Measurements from ENCODE around the gene ADAMTS12. TPM values are rescaled to one million over a fixed set of nuclear protein-coding genes. Genes with fewer than 3 reads are reported as not detected.

ADAMTS12 gene
- total RNA-seq, 1 donor from 2014 or later = 0.54 TPM

DNA sequence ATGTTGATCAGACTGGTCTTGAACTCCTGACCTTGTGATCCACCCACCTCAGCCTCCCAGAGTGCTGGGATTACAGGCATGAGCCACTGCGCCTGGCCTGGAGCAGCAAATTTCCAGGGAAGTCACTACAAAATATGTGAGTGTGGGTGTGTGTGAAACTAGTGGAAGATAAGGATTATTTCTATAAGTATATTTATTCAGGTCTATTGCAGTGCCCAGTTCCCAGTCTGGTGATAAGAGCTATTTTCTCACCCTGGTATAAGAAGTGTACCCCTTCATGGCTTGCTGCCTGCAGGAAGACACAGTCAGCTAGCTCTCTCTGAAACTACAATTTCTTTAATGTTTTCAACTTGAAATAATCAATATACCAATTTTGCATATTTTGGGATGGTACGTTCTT is 414.0 kb downstream of the ADAMTS12 start:
- Mint-ChIP-seq H3K4me1 (ENCODE audit: low read depth, unreplicated experiment) (peaks cover under 1% of the 10 kb centered on the region), H3K27me3 (ENCODE audit: unreplicated experiment) (peaks cover 2% of the 10 kb centered on the region), H3K27ac (ENCODE audit: unreplicated experiment) (no peak overlapping the region), H3K9me3 (ENCODE audit: unreplicated experiment) (no peaks in the 10 kb centered on the region), H3K4me3 (ENCODE audit: unreplicated experiment) (no peak overlapping the region), H3K36me3 (ENCODE audit: unreplicated experiment) (no peaks in the 10 kb centered on the region)
- no peak for TF ChIP-seq CTCF (IDR thresholded peaks at IDR 0.05; ENCODE audit: partially characterized antibody, unreplicated experiment)
- DNase-seq = no peak

DNA sequence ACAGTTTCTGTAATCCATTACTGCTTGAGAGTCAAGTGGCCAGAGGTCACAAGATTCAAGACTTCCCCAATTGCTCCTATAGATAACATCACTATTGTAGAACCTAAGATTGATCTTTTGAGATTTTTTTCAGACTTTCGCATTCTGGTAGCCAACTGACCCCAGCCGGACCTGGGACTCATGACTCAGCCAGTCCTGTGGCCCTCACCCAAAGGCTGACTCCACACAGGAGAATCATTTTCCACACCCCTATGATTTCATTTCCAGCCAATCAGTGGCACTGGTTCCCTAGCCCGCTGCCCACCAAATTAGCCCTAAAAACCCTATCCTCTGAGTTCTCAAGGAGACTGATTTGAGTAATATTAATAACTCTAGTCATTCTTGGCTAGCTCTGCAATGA is 414.8 kb downstream of the ADAMTS12 start:
- Mint-ChIP-seq H3K27ac (ENCODE audit: unreplicated experiment) (no peak overlapping the region), H3K27me3 (ENCODE audit: unreplicated experiment) (peaks cover 2% of the 10 kb centered on the region), H3K9me3 (ENCODE audit: unreplicated experiment) (no peaks in the 10 kb centered on the region), H3K4me3 (ENCODE audit: unreplicated experiment) (no peak overlapping the region), H3K36me3 (ENCODE audit: unreplicated experiment) (no peaks in the 10 kb centered on the region), H3K4me1 (ENCODE audit: low read depth, unreplicated experiment) (no peaks in the 10 kb centered on the region)
- TF ChIP-seq CTCF (IDR thresholded peaks at IDR 0.05; ENCODE audit: partially characterized antibody, unreplicated experiment) = no peak
- no peak for DNase-seq

- H3K27ac Mint-ChIP-seq (ENCODE audit: unreplicated experiment) = no peak overlapping the region
- no peak for DNase-seq
- H3K9me3 Mint-ChIP-seq (ENCODE audit: unreplicated experiment) = no peaks in the 10 kb centered on the region
- no peak for TF ChIP-seq CTCF (IDR thresholded peaks at IDR 0.05; ENCODE audit: partially characterized antibody, unreplicated experiment)
- no peak overlapping the region for H3K4me3 Mint-ChIP-seq (ENCODE audit: unreplicated experiment)
- peaks cover 2% of the 10 kb centered on the region for H3K27me3 Mint-ChIP-seq (ENCODE audit: unreplicated experiment)
- H3K4me1 Mint-ChIP-seq (ENCODE audit: low read depth, unreplicated experiment) = no peaks in the 10 kb centered on the region
- no peaks in the 10 kb centered on the region for H3K36me3 Mint-ChIP-seq (ENCODE audit: unreplicated experiment)
Observed at GRCh38 chr5:33475706-33476105, 416.1 kb downstream of the ADAMTS12 start.

- no peak overlapping the region for H3K4me3 Mint-ChIP-seq (ENCODE audit: unreplicated experiment)
- no peak overlapping the region for H3K27ac Mint-ChIP-seq (ENCODE audit: unreplicated experiment)
- H3K9me3 Mint-ChIP-seq (ENCODE audit: unreplicated experiment) = no peaks in the 10 kb centered on the region
- DNase-seq = no peak
- peaks cover 3% of the 10 kb centered on the region for H3K36me3 Mint-ChIP-seq (ENCODE audit: unreplicated experiment)
- no peaks in the 10 kb centered on the region for H3K4me1 Mint-ChIP-seq (ENCODE audit: low read depth, unreplicated experiment)
- TF ChIP-seq CTCF (IDR thresholded peaks at IDR 0.05; ENCODE audit: partially characterized antibody, unreplicated experiment) = no peak
- H3K27me3 Mint-ChIP-seq (ENCODE audit: unreplicated experiment) = peaks cover 2% of the 10 kb centered on the region
Observed at GRCh38 chr5:33474931-33475499, 416.8 kb downstream of the ADAMTS12 start.

DNA sequence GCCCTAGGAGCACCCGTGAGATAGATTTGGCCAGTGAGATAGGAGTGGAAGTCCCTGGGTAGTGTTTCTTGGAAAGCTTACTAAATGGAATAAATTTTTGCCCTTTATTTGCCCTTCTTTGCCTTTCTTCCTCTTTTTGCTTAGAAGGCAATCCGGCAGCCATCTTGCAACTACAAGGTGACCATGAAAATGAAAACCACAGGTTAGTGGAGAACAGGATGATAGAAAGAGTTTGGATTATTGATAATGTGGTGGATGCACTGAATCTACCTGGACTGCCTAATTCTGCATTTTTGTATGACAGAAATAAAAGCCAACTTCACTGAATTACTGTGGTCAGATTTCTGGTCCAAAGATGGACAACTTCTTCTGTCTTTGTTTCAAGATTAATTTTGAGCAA is 417.8 kb downstream of the ADAMTS12 start:
- H3K4me3 Mint-ChIP-seq (ENCODE audit: unreplicated experiment) = no peak overlapping the region
- peaks cover 3% of the 10 kb centered on the region for H3K36me3 Mint-ChIP-seq (ENCODE audit: unreplicated experiment)
- H3K27ac Mint-ChIP-seq (ENCODE audit: unreplicated experiment) = no peak overlapping the region
- H3K9me3 Mint-ChIP-seq (ENCODE audit: unreplicated experiment) = no peaks in the 10 kb centered on the region
- no peaks in the 10 kb centered on the region for H3K4me1 Mint-ChIP-seq (ENCODE audit: low read depth, unreplicated experiment)
- H3K27me3 Mint-ChIP-seq (ENCODE audit: unreplicated experiment) = peaks cover 2% of the 10 kb centered on the region
- DNase-seq = no peak
- no peak for TF ChIP-seq CTCF (IDR thresholded peaks at IDR 0.05; ENCODE audit: partially characterized antibody, unreplicated experiment)

Other genes with a start within 250 kb of the ADAMTS12 start
- 0.44 TPM for gene RXFP3, start 44.4 kb upstream of the ADAMTS12 start, total RNA-seq (ENCODE audit: unreplicated experiment)
- 0.76 TPM for gene SLC45A2, start 92.7 kb upstream of the ADAMTS12 start, total RNA-seq (ENCODE audit: unreplicated experiment)
- 9.0 TPM for gene AMACR, start 116.1 kb upstream of the ADAMTS12 start, total RNA-seq (ENCODE audit: unreplicated experiment)
- 9.0 TPM for gene C1QTNF3, start 151.2 kb upstream of the ADAMTS12 start, total RNA-seq (ENCODE audit: unreplicated experiment)